HEK293 (cell line): ENCODE data around the gene ERICH4.
A peak's percentile ranks its signal among the peaks of the same experiment; 100 is the strongest.

Experiments used
- MYNN ChIP-seq: fragments of 450-650 bp; formaldehyde crosslinking; IDR thresholded peaks from 2 replicates; pipeline ENCODE4 v1.5.1; 2016; ENCODE audit warnings: missing biosample characterization, missing genetic modification characterization, borderline replicate concordance
- SP3 ChIP-seq: fragments of 450-650 bp; formaldehyde crosslinking; IDR thresholded peaks from 2 replicates; pipeline ENCODE4 v1.5.1; 2016; ENCODE audit warnings: missing biosample characterization, missing genetic modification characterization
- YY1 ChIP-seq: fragments of 450-650 bp; formaldehyde crosslinking; IDR thresholded peaks from 2 replicates; pipeline ENCODE4 v1.5.1; 2018; ENCODE audit warnings: missing biosample characterization, missing genetic modification characterization
- ZBTB26 ChIP-seq: fragments of 450-650 bp; formaldehyde crosslinking; optimal IDR thresholded peaks from 2 replicates; pipeline ENCODE3; 2016; ENCODE audit warnings: missing biosample characterization, mild to moderate bottlenecking, missing genetic modification characterization
- ZBTB8A ChIP-seq: fragments of 450-650 bp; formaldehyde crosslinking; IDR thresholded peaks from 2 replicates; pipeline ENCODE4 v1.5.1; 2016; ENCODE audit warnings: missing biosample characterization, missing genetic modification characterization
- TF ChIP-seq, protein P1 (sequence below): fragments of 450-650 bp; formaldehyde crosslinking; IDR thresholded peaks from 2 replicates; pipeline ENCODE4 v1.5.1; 2016; ENCODE audit warnings: missing biosample characterization, missing genetic modification characterization

DNA sequence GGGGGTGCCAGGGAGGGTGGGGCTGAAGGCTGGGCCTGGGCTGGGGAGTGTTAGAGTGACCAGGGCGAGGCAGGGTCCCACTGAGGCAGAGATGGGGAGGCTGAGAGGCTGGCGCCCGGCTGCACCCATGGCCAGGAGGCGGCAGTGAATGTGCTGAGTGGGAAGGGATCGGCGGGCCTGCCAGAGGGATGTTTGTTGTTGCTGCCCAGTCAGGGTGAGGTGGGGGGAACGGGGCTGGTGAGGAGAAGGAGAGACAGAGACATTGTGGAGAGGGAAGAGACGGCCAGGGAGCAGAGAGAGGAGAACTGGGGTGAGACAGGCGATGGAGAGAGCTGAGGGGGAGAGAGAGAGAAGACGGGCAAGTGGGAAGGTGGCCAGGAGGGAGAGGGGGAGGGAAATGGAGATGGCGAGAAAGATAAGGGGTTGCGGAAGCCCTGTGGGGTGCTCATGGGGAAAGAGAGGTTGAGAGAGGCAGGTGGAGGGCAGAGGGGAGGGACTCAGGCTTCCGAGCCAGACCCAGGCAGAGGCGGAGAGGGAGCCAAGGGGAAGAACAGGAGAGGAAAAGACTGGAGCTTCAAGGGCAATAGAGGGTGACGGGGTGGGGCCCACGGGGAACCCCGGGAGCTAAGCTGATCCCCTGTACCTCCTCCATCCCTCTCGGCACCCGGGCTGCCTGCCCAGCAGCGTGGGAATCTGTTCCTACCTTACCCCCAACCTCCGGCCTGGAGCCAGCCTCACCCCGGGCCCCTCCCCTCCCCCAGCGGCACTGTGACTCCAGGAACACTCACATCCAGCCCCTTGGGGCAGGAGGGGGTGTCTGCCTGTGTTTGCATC, 15.1 kb upstream of the ERICH4 start:
- TF ChIP-seq MYNN (tag by site-specific recombination) (no peak), SP3 (tag by site-specific recombination) (no peak), YY1 (tag by site-specific recombination) (no peak), ZBTB26 (tag by site-specific recombination) (no peak), ZBTB8A (tag by site-specific recombination) (peak; percentile 21; the same call in 1 of the 2 replicates)
- TF ChIP-seq, protein P1, sequence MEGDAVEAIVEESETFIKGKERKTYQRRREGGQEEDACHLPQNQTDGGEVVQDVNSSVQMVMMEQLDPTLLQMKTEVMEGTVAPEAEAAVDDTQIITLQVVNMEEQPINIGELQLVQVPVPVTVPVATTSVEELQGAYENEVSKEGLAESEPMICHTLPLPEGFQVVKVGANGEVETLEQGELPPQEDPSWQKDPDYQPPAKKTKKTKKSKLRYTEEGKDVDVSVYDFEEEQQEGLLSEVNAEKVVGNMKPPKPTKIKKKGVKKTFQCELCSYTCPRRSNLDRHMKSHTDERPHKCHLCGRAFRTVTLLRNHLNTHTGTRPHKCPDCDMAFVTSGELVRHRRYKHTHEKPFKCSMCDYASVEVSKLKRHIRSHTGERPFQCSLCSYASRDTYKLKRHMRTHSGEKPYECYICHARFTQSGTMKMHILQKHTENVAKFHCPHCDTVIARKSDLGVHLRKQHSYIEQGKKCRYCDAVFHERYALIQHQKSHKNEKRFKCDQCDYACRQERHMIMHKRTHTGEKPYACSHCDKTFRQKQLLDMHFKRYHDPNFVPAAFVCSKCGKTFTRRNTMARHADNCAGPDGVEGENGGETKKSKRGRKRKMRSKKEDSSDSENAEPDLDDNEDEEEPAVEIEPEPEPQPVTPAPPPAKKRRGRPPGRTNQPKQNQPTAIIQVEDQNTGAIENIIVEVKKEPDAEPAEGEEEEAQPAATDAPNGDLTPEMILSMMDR (tag by site-specific recombination) = no peak
